ENCODE results near the gene ZNF337.

The ZNF337 gene

GRCh38 chr20:25629816-25630499 lies 66.7 kb downstream of the ZNF337 start:
- no peak for DNase-seq (ENCODE audit: low read depth, low spot score)

DNA sequence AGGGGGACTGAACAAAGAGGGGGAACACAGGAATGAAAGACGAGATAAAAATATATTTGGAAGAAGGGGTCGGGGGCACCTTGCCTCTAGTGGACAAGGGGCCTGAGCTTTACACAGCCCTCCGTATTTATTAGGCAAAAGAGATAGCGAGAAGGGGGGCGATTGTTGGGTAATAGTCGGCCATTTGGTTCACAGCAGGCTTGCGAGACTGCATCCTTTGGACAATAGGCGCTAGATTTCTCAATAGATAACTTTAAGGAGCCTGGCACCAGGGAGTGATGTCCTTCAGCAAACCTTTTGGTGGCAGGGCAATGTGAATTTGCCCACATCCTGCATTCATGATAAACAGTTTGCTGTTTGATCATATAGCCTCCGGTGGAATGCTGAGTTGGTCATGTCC lies 69.9 kb downstream of the ZNF337 start:
- no peak for DNase-seq (ENCODE audit: low read depth, low spot score)

DNA sequence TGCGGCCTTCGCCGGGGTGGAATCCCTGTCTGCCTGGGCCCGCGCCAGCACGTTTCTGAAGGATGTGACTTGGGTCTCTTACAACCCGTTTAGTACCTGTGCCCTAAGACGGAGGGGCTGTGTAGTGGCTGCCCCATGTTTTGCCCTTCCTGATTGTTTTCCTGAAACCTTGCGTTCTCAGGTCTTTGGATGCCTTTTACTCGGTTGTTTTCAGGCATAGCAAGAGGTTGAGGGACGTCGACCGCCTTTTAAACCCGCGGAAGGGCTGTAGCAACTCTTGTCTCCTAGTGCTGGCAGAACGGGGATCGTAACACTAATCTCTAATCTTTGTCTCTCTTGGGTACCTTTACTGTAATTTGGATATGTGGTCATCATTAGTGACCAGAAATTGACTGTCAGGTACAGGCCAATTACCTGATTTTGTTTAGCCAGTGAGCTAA lies 72.1 kb downstream of the ZNF337 start:
- no peak for DNase-seq (ENCODE audit: low read depth, low spot score)
